ENCODE measurements around the gene OAS2. TPM values are rescaled to one million over a fixed set of nuclear protein-coding genes. Genes with fewer than 3 reads are reported as not detected.

Gene OAS2
- total and polyA plus RNA-seq, 10 of the 15 experiments (the other 5 are each of a cell fraction or from before 2014, with no cell fraction given) = 32.4 to 290 (median 90.2) TPM

GRCh38 chr12:112961074-112961473 lies 17.2 kb upstream of the OAS2 start (continued):
- TF ChIP-seq NFIC (IDR thresholded peaks at IDR 0.05; ENCODE audit: low read depth, low read length) (no peak), NFYB (IDR thresholded peaks at IDR 0.05; ENCODE audit: insufficient read depth, low read depth, low read length) (peak; percentile 51; the same call in 1 of the 2 replicates), STAT1 (conservative IDR thresholded peaks at IDR 0.05) (no peak)

- POLR2A ChIA-PET = no interaction called here
- FAIRE-seq (no peak), ATAC-seq (no peak), DNase-seq (ENCODE audit: low read depth, low spot score) (no peak)
- H3K27me3 ChIP-seq (replicated peaks in 1 of 2; ENCODE audit: control insufficient read depth in 2 of 2, insufficient read depth in 2 of 2, low read length in 1 of 2) = no peaks in the 10 kb centered on the region
- no peaks in the 10 kb centered on the region for H4K20me1 ChIP-seq (ENCODE audit: control insufficient read depth, insufficient read depth)
- H3K4me2 ChIP-seq (ENCODE audit: control insufficient read depth, insufficient read depth) = no peak overlapping the region
- H3K4me1 ChIP-seq (ENCODE audit: control insufficient read depth, insufficient read depth, low read length) = no peaks in the 10 kb centered on the region; the same call in 1 of the 2 replicates
- SMC1A ChIA-PET (ENCODE audit: uncharacterized antibody, unreplicated experiment) = interaction anchor here (1.1 kb wide), 1 partner anchor 7 kb away, joined by 4 read pairs; no protein-coding TSS in a partner anchor
- RAD21 ChIA-PET (ENCODE audit: unreplicated experiment) = no interaction called here
- H3K79me2 ChIP-seq (ENCODE audit: control insufficient read depth, insufficient read depth, low read length) = no peaks in the 10 kb centered on the region
- H3K27ac ChIP-seq (ENCODE audit: control insufficient read depth, insufficient read depth) = no peak overlapping the region
- in situ Hi-C loops (cut with MboI) (no loop called here), intact Hi-C loops (cut with micrococcal nuclease; ENCODE audit: unreplicated experiment) (no loop called here)
- H3K36me3 ChIP-seq (ENCODE audit: control insufficient read depth in 2 of 2, insufficient read depth in 2 of 2, low read length in 1 of 2) = peaks cover 19 to 22% of the 10 kb centered on the region in 2 experiments
- no peak overlapping the region for H2AFZ ChIP-seq (ENCODE audit: control insufficient read depth, low read depth, low read length)
- BruUV-seq (replicated peaks) = no TSS peak
- 61% methylated on average over 4 of the region's 4 CpGs for WGBS (ENCODE audit: insufficient coverage, insufficient replicate concordance, low lambda C conversion rate, missing lambda C conversion rate)
- no peak overlapping the region for H3K9ac ChIP-seq (ENCODE audit: control insufficient read depth, insufficient read depth, low read length)
- H3K9me3 ChIP-seq (replicated peaks; ENCODE audit: control insufficient read depth, insufficient read depth, low read length) = no peaks in the 10 kb centered on the region; the same call in 2 of the 3 replicates
- no peak overlapping the region for H3K4me3 ChIP-seq
- CTCF ChIA-PET = interaction anchor here (1.0 to 1.5 kb wide), 2 partner anchors 61 to 87 kb away, joined by 3 to 9 read pairs; no protein-coding TSS in a partner anchor
- TF ChIP-seq TCF12 (IDR thresholded peaks at IDR 0.05; ENCODE audit: low read depth, low read length) (no peak), RCOR1 (conservative IDR thresholded peaks at IDR 0.05; ENCODE audit: low read depth, low read length) (no peak), ATF3 (IDR thresholded peaks at IDR 0.05; ENCODE audit: borderline replicate concordance, extremely low read depth, low read depth, low read length) (no peak), CHD2 (IDR thresholded peaks at IDR 0.05; ENCODE audit: borderline replicate concordance, low read depth, low read length) (no peak), NR2C1 (IDR thresholded peaks at IDR 0.05) (no peak), USF2 (IDR thresholded peaks at IDR 0.05; ENCODE audit: borderline replicate concordance, low read depth, low read length) (no peak), MTA2 (IDR thresholded peaks at IDR 0.05; ENCODE audit: low read depth) (no peak), CHD4 (IDR thresholded peaks at IDR 0.05) (no peak), ATF2 (IDR thresholded peaks at IDR 0.05; ENCODE audit: low read length) (no peak), RAD21 (IDR thresholded peaks at IDR 0.05; ENCODE audit: insufficient read depth, low read depth, low read length) (no peak), E4F1 (IDR thresholded peaks at IDR 0.05; ENCODE audit: borderline replicate concordance, partially characterized antibody) (no peak), CBX5 (IDR thresholded peaks at IDR 0.05; ENCODE audit: low read depth) (no peak), SUPT20H (IDR thresholded peaks at IDR 0.05; ENCODE audit: borderline replicate concordance, control insufficient read depth, low read depth, low read length) (no peak), RFX5 (IDR thresholded peaks at IDR 0.05; ENCODE audit: low read depth, low read length) (no peak), RB1 (IDR thresholded peaks at IDR 0.05; ENCODE audit: borderline replicate concordance) (no peak), SP1 (IDR thresholded peaks at IDR 0.05; ENCODE audit: low read depth, low read length) (no peak), STAT3 (IDR thresholded peaks at IDR 0.05; ENCODE audit: low read depth, low read length) (no peak)
These were observed 16.8 kb upstream of the OAS2 start for GRCh38 chr12:112961536-112961935.
